Measurements from ENCODE around the gene STKLD1.
A peak's percentile ranks its signal among the peaks of the same experiment; 100 is the strongest.
"Not testable (repeated sequence)": the region's sequence is repeated elsewhere in the genome, so short reads cannot be mapped to it uniquely, and the experiment has no call there.

The STKLD1 gene
- total RNA-seq = 1.1 reads per million

DNA sequence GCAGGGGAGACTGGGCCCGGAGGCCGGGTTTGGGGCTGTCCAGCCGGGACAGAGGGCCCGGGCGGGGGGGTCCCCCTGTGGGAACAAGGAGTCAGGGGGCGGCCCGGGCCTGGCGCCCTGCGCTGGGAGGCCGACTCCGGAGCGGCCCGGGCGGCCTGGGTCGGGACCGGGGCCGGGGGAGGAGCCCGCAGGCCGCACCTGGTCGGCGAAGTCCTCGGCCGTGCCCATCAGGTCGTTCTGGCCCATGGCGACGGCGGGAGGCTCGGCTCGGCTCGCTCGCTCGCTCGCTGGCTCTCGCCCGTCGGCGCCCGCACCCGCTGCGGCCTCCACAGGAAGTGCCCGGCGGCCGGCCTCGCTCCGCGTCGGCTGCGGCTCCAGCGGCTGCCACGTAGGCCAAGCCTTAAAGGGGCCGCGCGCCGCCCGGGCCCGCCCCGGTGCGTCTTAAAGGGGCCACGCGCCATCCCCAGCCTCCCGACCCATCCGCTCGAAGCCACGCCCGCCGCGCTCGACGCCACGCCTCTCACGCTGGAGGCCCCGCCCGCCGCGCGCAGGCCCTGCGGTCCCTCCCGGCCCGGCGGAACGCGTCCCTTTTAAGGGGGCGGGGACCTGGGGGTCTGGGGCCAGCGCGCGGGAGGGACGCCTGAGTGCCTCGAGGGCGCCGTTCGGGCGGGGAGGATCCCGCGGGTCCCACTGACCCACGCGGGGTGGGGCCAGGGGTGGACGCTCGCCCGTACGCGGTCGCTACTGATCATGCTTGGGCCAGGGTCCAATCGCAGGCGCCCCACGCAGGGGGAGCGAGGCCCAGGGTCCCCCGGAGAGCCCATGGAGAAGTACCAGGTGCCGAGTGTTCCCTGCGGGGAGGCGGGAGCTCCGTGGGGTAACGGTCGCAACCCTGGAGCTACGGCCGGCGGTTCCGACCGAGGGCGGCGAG, at the start of gene STKLD1, which contains the start of gene SURF4:
STKLD1 (plus strand) TSS at position 643 of the 931 bp plus-strand sequence; CDS start at position 751, 108 bp downstream.
SURF4 (minus strand) TSS at position 337 of the 931 bp plus-strand sequence; CDS start at position 246, 91 bp downstream.
- peak; percentile 87 for DNase-seq

DNA sequence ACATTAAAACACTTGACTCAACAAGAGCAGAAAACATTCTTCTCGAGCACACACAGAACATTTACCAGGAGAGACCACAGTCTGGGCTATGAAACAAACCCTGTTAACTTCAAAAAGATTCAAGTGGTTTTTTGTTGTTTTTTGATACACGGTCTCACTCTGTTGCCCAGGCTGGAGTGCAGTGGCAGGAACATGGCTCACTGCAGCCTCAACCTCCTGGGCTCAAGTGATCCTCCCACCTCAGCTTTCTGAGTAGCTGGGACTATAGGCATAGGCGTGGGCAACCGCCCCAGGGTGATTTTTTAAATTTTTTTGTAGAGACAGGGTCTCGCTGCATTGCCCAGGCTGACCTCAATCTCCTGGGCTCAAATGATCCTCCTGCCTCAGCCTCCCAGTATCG, 49.1 kb upstream of the STKLD1 start:
- DNase-seq = not testable (repeated sequence)

DNA sequence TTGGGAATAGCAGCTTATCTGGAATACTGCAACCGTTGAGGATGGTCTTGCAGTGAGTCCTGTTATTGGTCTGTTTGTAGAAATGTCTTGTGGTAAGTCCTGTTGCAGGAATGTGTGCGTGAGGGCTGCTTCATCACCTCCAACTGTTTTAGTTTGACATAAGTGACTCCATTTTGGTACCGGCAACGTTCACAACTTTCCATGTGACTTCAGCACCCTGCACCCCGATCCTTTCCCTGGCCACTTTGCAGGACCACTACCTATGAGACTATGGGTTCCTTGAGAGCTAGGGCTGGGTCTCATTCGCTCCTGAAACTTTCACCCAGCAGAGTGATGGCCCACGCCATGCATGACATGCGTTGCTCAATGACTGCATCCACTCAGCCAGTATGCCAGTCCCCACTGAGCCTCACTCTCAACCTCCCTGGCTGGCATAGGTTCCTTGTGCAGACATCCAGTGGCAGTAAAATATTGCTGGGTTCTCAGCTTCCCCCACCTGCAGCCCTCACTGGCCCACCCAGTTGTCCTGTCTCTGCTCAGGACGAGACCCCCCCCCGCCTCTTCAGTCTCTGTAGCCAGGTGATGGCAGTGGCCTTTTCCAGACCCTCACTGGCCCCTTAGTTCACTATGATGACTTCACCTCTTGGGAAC, 48.2 kb upstream of the STKLD1 start:
- no peak for DNase-seq

DNA sequence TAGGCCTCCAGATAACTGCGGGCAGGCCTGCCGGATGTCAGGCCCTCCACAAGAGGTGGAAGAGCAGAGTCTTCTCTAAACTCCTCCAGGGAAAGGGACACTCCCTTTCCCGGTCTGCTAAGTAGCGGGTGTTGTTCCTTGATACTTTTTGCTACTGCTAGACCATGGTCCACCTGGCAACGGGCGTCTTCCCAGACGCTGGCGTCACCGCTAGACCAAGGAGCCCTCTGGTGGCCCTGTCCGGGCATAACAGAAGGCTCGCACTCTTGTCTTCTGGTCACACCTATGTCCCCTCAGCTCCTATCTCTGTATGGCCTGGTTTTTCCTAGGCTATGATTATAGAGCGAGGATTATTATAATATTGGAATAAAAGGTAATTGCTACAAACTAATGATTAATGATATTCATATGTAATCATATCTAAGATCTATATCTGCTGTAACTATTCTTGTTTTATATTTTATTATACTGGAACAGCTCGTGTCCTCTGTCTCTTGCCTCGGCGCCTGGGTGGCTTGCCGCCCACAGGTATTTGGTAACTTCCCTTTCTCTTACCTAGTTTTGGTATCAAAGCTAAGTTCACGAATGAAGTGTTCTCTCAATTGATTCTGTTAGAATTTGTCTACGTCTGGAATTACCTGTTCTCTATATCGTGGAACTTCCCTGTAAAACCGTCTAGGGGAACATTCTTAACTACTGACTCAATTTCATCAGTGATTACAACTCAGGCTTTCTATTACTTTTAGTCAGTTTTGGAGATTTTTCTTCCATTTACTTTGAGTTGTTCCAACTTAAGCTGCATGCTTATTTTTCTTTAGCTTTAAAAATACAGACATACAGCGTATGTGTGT, 46.6 kb upstream of the STKLD1 start:
- not testable (repeated sequence) for DNase-seq

DNA sequence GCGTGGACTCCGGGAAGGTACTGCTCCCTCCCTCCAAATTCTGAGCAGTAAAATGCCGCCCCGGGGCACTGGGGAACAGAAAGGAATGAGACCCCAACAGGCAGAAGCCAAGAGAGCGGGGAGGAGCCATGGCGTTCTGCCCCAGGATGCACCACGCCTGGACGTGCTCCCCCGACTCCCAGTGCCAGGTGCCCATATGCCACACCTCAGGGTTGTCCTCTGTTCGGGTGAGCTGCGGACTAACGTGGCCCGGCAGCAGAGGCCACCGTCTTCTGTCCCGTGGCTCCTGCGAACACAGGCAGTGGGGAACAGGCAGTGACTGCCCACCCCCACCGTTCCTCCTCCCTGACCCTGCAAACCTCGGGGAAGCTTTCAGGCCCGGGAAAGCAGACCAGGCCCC, 44.9 kb upstream of the STKLD1 start:
- no peak for DNase-seq

DNA sequence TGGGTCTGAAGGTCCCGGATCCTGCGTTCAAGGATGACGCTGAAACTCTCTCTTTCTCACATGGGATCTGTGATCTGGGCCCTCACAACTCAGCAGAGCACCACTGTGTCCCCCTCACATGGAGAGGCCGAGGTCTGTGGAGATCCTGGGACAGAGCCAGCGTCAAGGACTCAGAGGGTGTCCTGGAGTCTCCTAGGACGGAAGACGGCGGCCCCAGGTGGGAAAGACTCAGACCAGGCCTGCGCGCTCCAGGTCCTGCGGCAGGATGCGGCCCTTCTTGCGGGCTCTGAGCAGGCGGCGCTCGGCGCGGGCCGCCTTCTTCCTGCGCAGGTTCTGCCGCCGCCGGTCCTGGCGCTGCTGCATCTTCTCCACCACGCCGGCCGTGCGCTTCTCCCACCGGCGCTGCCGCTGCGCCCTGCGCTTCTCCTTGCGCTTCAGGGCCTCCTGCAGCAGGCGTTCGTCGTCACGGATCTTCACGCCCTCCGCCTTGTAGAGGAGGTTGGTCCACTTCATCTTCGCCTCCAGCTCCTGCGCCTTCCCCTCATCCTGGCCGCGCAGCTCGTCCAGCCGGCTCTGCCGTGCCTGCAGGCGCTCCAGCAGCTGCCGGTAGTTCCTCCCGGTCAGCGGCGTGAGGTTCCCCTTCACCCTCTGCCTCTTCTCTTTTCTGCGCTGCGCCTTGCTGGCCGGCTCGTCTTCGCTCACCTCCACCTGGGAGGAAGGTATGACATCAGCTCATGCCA, 44.4 kb upstream of the STKLD1 start:
- no peak for DNase-seq

DNA sequence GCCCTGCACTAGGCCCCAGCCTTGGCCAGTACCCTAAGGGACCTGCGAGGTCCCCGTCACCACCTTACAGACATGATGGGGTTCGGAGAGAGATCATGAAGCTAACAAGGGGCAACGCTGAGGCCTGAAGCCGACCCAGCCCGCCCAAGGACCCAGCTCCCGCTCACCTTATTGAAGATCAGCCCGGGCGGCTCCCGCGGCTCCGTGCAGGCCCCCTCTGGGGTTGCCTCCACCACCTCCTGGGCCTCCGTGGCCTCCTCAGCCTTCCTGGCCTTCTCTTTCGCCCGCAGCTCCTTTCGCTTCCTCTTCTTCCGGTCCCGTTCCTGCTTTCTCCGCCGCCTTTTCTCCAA, 43.8 kb upstream of the STKLD1 start:
- DNase-seq = no peak

DNA sequence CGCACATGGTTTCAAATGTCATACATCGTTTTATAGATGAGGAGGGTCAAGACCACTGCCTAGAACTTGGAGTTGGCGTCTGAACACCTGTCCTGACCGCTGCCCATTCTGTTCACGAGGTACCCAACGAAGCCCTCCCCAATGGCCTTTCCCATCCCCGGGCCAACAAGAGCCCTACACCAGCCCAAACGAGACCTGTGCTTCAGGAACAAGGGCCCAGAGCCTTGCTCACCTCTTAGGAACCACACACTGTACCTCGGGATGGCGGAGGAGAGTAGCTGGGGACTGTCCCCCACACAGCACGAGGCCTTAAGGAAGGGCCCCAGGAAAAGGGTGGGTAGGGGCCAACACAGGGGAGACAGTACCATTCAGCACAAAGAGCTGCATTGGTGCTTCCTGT, 43.2 kb upstream of the STKLD1 start:
- no peak for DNase-seq

DNA sequence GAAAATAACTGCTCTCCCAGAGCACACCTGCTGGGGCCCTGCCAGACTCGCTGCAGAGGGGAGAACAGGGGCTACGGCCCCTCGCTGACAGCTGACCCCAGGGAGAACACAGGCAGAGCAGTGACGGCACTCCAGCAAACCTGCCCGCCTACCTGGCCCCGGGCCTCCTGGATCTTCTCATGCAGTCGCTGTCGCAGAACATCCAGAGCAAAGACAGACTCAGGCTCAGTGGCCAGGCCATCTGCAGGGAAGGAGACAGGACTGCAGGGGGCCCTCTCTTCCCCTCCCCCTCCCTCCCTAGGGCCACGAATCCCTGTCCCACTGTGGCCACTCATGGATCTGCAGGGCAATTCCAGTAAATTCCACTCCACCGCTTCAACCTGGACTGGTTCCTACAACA, 42.6 kb upstream of the STKLD1 start:
- no peak for DNase-seq

DNA sequence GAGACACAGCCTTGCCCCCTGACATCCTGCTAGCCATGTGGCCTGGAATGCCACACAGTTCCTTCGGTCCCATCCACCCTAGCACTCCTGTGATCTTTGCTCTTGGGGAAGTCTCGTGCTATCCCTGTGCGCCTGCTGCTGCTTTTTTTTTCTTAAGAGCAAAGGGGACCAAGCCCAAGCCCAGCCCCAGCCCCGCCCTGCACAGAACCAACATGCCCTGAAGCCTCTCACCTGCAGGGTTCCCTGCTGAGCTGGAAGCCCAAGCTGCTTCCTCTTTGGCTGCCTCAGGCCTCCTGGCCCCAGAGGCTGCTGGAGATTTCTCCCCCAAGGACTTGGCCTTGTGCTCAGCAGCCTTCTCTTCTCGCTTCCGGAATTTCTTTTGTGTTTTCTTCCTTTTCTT, 42.0 kb upstream of the STKLD1 start:
- DNase-seq = no peak

DNA sequence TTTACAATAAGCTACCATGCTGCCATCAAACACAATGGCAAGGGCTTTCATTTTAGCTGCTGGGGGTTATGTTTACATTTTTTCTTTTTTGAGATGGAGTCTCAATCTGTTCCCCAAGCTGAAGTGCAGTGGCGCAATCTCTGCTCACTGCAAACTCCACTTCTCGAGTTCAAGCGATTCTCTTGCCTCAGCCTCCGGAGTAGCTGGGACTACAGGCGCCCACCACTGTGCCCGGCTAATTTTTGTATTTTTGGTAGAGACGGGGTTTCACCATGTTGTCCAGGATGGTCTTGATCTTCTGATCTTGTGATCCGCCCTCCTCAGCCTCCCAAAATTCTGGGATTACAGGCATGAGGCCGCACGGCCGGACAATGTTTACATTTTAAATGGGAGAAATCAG, 41.3 kb upstream of the STKLD1 start:
- DNase-seq = not testable (repeated sequence)

DNA sequence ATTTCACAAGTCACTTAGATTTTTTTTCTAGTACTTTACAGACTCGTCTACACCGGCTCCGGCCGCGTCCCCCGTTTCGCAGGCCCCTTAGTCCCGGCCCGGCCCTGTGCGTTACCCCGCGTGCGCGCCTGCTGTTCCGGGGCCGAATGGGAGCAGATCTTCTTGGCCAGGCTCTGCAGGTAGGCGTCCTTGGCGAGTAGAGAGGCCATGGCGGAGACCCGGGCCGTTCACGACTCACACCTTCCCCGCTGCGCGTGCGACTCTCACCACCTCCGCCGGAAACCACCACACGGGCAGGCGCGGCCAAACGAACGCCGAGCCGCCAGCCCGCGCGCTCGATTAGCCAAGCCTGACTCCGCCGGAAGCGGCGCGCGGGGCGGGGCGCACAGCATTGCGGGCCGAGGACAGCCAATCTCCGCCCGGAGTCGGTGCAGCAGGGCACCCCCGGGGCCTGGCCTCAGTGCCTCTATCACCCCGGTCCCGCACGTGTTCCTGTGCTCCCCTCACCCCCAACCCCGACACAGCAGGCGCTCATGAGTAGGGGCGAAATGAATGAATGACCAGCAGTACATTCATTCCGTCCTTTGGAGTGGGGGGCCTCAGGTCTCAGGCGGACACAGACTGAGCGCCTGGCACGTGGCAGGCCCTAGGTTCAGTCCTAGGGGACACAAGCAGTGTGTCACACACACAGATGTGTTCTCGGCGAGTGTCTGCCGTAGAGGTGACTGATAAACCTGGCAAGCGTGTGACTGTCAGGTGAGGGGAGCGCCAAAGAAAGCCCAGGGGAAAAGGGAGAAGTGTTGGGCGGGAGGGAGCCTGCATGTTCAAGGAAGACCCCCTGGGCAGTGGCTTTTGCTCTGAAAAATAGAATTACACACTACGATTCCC, 40.0 kb upstream of the STKLD1 start, which contains the start of gene SURF6:
SURF6 (minus strand) TSS at position 265 of the 888 bp plus-strand sequence; CDS start at position 209, 56 bp downstream.
- peak; percentile 92 for DNase-seq

DNA sequence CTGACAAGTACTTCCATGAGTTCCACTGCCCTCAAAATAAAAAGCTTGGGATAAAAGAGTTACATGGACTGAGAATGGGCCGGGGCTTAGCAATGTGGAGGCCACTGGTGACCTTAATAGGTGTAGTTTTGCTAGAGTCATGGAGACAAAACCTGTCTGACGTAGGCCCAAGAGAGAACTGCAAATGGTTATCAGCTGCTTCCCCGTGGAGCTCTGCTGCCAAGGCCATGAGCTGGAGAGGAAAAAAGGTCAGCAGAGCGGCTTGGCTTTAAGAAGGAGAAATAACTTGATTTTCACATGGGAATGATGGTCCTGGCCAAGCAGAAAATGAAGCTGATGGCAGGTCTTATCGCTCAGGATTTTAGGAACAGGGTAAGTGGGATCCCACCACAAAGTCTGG, 36.5 kb upstream of the STKLD1 start:
- DNase-seq = no peak

DNA sequence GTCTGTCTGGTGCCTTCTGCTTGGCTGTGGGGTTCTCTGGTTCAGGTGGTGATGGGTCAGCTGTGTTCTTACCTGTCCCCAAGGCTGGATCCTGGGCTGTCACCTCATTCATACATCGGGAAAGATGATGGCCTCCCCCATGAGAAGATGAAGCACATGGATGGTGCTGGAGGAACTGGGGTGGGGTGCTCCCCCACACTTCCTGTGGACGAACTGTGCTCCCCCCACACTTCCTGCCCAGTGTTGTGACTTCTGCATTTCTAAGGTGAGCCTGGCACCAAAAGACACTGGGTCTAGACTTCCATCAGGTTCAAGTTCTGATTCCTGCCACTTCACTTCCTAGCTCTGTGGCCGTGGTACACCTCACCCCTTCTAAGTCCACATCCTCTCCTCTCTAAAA, 35.9 kb upstream of the STKLD1 start:
- DNase-seq = no peak

DNA sequence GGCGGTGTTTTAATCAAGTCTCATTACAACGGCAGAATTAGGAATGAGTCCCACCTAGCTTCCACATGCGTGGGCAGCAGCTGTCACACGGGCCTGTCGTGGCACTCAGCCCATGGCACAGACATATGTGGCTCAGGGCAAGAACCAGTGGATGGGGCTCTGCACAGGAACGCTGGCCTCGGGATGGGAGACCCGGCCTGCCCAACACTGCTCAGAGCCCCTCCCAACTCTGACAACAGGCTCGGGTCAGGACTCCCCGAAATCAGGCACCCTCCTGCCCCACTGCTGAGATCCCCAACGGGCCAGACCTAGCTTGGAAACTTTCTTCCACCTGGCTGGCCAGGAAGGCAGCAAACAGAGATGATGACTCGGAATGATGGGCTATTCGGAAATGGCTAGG, 35.2 kb upstream of the STKLD1 start:
- DNase-seq = no peak

DNA sequence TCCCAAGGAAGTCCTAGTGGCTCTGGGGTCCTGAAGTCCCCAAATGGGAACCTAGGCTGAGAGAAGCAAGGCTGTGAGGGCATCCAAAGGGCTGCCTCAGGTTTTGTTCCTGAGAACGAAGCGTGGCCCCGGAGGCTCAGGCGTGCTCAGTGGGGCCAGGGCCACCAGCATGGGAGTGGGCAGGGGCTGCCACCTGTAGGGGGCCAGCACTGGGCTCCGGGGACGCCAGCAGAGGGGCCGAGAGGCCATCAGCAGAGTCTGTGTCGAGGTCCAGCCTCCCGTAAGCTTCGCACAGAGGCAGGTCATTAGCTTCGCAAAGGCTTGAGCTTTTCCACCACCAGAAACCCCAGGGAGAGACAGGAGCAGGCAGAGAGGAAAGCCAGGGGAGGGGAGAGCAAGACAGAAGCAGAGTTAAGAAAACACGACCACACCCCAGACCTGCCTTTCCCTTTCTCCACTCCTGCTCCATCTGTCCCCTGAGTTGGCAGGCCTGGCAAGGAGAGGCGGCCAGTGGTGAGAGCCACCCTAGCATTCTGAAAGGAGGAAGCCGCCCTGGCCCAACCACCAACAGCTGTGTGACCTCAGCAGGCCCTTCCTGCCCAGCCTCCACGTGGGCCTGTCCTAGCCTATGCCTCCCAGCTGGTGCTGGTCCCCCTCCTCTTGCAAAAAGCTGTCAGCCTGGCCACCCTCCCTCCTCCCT, 34.6 kb upstream of the STKLD1 start:
- DNase-seq = no peak

DNA sequence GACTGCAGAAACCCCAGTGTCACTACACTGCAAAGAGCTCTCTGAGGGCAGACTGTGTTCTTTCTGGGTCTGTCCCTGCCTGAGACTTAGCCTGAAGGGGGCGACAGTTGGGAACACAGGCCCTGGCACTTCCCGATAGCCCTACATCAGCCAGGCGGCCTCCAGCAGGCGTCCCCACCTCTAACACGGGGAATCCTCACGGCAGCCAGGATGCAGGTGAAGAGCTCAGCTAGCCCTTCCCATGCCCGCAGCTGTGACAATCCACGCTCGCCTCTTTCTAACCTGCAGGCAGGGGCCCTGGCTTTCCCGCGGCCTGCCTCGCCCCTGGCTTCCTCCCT, 34.1 kb upstream of the STKLD1 start:
- DNase-seq = no peak

DNA sequence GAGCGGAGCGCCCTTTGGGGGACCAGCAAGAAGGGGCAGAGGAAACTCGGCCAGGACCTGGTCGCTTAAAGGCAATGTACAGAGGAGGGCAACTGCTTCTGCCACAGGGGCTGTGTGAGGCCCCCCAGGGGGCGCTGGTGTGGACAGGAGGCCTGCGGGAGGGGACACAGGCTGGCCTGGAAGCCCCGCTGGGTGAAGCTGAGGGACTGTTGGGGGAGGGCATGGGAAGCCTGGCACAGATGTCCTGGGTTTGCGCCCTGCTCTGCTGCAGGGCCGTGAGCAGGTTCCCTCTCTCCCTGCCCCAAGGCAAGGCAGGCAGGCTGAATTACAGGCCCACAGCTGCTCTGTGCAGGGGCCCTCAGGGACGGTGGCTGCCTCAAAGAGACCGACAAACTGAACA, 33.6 kb upstream of the STKLD1 start:
- DNase-seq = no peak

DNA sequence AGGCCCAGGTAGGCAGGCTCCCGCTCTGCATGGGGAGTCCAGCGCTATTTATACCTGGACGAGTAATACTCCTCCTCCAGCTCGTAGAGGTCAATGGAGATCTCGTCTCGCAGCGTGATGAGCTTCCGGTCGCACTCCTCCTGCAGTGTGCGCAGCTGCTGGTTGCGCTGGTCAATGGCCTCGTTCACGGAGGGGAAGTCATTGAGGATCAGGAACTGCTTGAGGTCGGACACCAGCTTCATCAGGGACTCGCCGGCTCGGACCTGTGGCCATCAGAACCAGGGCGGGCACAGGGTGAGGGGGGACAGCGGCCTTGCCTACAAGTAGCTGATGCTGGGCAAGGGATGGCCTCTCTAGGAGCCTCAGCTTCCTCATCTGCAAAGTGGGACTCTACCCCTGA, 32.1 kb upstream of the STKLD1 start:
- DNase-seq = no peak

DNA sequence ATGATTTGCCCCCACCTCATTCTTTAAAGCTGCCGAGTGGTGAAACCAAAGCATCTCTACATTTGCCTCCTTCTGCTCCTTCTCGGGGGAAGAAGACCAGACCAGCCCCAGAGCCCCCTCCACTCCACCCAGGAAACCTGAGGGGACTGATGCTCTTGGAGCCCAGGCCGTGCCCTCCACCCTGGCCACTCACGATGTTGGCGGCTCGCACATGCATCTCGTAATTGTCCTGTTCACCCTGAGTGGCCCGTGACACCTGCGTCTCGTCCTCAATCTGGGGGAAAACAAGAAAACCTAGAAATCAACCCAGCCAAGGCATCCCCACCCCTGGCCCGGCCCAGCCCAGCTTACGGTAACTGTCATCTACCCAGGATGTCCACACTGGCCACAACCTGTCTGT, 31.2 kb upstream of the STKLD1 start:
- DNase-seq = no peak

DNA sequence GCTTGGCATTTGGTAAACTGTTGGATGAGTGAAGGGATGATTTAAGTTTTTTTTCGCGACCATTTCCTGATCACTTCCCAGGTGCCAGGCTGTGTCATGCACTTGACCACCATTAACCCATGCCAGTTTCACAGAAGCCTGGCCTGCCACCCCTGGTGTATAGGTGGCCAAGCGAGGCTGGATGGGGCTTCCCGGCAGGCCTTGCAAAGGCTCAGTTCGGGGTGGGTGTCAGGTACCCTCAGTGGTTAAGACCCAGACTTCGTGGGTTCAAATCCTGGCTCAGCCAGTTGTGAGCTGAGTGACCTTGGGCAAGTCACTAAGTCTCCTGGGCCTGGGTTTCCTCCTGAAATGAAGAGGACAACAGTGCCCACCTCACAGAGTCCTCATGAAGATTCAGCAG, 30.6 kb upstream of the STKLD1 start:
- DNase-seq = no peak
